Progenitor cell of endocrine pancreas (in vitro differentiated cells): ENCODE data around the gene GSPT2. TPM values are rescaled to one million over a fixed set of nuclear protein-coding genes. Genes with fewer than 3 reads are reported as not detected.

Experiments
- DNase-seq: peaks from one replicate; pipeline ENCODE4 v3.0.0; 2021; ENCODE audit warnings: low spot score; ENCODE audit not compliant: unreplicated experiment
- H3K27ac Mint-ChIP-seq: 2 replicates; pipeline ENCODE4 v1.8.0; 2021; ENCODE audit warnings: mild to moderate bottlenecking, moderate library complexity, mixed read lengths
- H3K27me3 Mint-ChIP-seq: 2 replicates; pipeline ENCODE4 v1.8.0; 2021; ENCODE audit warnings: mixed read lengths
- H3K36me3 Mint-ChIP-seq: 2 replicates; pipeline ENCODE4 v1.8.0; 2022; ENCODE audit warnings: mixed read lengths; ENCODE audit not compliant: insufficient read depth
- H3K4me1 Mint-ChIP-seq: 2 replicates; pipeline ENCODE4 v1.8.0; 2021; ENCODE audit warnings: low read depth, mixed read lengths
- H3K4me3 Mint-ChIP-seq: 2 replicates; pipeline ENCODE4 v1.8.0; 2021; ENCODE audit warnings: low read depth, mild to moderate bottlenecking, moderate library complexity, mixed read lengths
- H3K9me3 Mint-ChIP-seq: 2 replicates; pipeline ENCODE4 v1.8.0; 2021; ENCODE audit warnings: low read depth, mixed read lengths
- CTCF ChIP-seq: fragments of 200-600 bp; sonication (generic); IDR thresholded peaks from one replicate; pipeline ENCODE4 v1.5.0; 2021; ENCODE audit warnings: antibody characterized with exemption, mild to moderate bottlenecking; ENCODE audit not compliant: unreplicated experiment
- total RNA-seq: library from RNA; stranded (reverse); gene quantifications from 2 replicates; pipeline ENCODE4 v1.2.1, GENCODE V29; 2021

Gene GSPT2
- total RNA-seq, 1 donor from 2014 or later, result 21.2 TPM

- DNase-seq, result no peak
- Mint-ChIP-seq H3K4me1 (no peaks in the 10 kb centered on the region), H3K4me3 (no peak overlapping the region), H3K36me3 (no peaks in the 10 kb centered on the region), H3K27me3 (peaks cover 6% of the 10 kb centered on the region), H3K9me3 (peaks cover 12% of the 10 kb centered on the region), H3K27ac (no peak overlapping the region)
- no peak for TF ChIP-seq CTCF
These were observed 6.2 kb upstream of the GSPT2 start for GRCh38 chrX:51737091-51737490.

- Mint-ChIP-seq H3K27me3 (peaks cover 6% of the 10 kb centered on the region), H3K4me1 (peaks cover 13% of the 10 kb centered on the region), H3K27ac (no peak overlapping the region), H3K4me3 (peak overlapping the region; percentile 83), H3K9me3 (peaks cover 12% of the 10 kb centered on the region), H3K36me3 (peaks cover 12% of the 10 kb centered on the region)
- TF ChIP-seq CTCF, result no peak
- DNase-seq, result no peak
These were observed 656 bp upstream of the GSPT2 start for GRCh38 chrX:51742586-51742985.

DNA sequence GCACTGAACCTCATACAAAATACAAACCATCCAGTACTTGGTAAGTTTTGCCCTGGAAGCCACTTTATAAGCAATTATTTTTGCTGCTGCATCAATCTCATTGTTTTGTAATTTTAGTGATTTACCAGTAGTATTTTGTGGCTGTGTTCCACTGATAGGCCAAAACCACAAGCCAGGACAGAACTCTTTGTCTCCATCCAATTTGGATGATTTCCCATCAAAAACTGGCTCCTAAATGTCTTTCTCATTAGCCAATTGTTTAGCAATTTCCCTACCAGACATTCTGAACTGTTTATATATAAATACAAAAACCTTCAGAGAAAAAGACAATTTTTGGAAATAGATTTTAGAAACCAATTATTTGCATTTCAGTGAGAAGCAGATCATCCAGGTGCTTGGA is 4.4 kb downstream of the GSPT2 start:
- DNase-seq, result no peak
- H3K4me1 Mint-ChIP-seq, result peaks cover 13% of the 10 kb centered on the region
- no peak overlapping the region for H3K27ac Mint-ChIP-seq
- no peak overlapping the region for H3K4me3 Mint-ChIP-seq
- H3K27me3 Mint-ChIP-seq, result no peaks in the 10 kb centered on the region
- peaks cover 17% of the 10 kb centered on the region for H3K9me3 Mint-ChIP-seq
- peaks cover 12% of the 10 kb centered on the region for H3K36me3 Mint-ChIP-seq
- no peak for TF ChIP-seq CTCF

GRCh38 chrX:51759055-51759839 is 16.0 kb downstream of the GSPT2 start:
- Mint-ChIP-seq H3K4me3 (no peak overlapping the region), H3K36me3 (no peaks in the 10 kb centered on the region), H3K27me3 (no peaks in the 10 kb centered on the region), H3K27ac (no peak overlapping the region), H3K4me1 (no peaks in the 10 kb centered on the region), H3K9me3 (no peaks in the 10 kb centered on the region)
- DNase-seq, result no peak
- TF ChIP-seq CTCF, result no peak

GRCh38 chrX:51760657-51761056 is 17.4 kb downstream of the GSPT2 start:
- Mint-ChIP-seq H3K4me3 (no peak overlapping the region), H3K27me3 (no peaks in the 10 kb centered on the region), H3K9me3 (peaks cover 6% of the 10 kb centered on the region), H3K36me3 (no peaks in the 10 kb centered on the region), H3K27ac (no peak overlapping the region), H3K4me1 (no peaks in the 10 kb centered on the region)
- no peak for DNase-seq
- no peak for TF ChIP-seq CTCF
